GM12865 (cell line): ENCODE results near the gene HOXA9.

ENCODE experiments used
- DNase-seq: peaks from one replicate; pipeline ENCODE4 v3.0.0; 2010; ENCODE audit warnings: low read depth
- H3K4me3 ChIP-seq: 2 replicates; pipeline ENCODE4 v1.5.1; 2011; ENCODE audit warnings: mild to moderate bottlenecking, low read depth, low read length, control low read depth
- TF ChIP-seq, protein P1 (sequence below): IDR thresholded peaks from 2 replicates; pipeline ENCODE4 v1.5.1; 2011; ENCODE audit warnings: low read length, control low read depth, low read depth, inconsistent platforms; ENCODE audit not compliant: insufficient read depth; ENCODE audit errors: missing control alignments

Gene HOXA9

DNA sequence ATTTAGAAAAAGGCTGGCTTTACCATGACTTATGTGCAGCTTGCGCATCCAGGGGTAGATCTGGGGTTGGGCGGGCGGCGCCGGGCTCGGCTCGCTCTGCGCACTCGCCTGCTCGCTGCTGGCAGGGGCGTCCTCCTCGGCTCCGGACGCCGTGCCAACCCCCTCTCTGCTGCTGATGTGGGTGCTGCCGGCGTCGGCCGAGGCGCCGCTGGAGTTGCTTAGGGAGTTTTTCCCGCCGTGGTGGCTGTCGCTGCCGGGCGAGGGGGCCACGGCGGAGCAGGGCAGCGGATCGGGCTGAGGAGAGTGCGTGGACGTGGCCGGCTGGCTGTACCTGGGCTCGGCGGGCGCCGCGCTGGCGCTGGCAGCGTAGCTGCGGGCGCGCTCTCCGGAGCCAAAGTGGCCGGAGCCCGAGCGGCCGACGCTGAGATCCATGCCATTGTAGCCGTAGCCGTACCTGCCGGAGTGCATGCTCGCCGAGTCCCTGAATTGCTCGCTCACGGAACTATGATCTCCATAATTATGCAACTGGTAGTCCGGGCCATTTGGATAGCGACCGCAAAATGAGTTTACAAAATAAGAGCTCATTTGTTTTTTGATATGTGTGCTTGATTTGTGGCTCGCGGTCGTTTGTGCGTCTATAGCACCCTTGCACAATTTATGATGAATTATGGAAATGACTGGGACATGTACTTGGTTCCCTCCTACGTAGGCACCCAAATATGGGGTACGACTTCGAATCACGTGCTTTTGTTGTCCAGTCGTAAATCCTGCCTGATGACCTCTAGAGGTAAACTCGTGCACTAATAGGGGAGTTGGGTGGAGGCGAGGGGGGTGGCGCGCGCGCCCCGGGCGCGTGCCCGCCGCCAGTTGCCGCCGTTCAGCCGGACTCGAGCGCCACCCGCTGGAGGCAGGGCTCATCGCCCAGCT is 22.1 kb downstream of the HOXA9 start, which contains the start of gene HOXA5:
TSS of gene HOXA5 (minus strand) at position 659 of the 927 bp plus-strand sequence. CDS start at position 585, 74 bp downstream.
- TF ChIP-seq, protein P1, sequence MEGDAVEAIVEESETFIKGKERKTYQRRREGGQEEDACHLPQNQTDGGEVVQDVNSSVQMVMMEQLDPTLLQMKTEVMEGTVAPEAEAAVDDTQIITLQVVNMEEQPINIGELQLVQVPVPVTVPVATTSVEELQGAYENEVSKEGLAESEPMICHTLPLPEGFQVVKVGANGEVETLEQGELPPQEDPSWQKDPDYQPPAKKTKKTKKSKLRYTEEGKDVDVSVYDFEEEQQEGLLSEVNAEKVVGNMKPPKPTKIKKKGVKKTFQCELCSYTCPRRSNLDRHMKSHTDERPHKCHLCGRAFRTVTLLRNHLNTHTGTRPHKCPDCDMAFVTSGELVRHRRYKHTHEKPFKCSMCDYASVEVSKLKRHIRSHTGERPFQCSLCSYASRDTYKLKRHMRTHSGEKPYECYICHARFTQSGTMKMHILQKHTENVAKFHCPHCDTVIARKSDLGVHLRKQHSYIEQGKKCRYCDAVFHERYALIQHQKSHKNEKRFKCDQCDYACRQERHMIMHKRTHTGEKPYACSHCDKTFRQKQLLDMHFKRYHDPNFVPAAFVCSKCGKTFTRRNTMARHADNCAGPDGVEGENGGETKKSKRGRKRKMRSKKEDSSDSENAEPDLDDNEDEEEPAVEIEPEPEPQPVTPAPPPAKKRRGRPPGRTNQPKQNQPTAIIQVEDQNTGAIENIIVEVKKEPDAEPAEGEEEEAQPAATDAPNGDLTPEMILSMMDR = no peak
- peak within 1 kb of the TSS; percentile 37 for H3K4me3 ChIP-seq

GRCh38 chr7:27142580-27143022 is 22.7 kb downstream of the HOXA9 start:
- peak overlapping the region; percentile 37; the same call in 1 of the 2 replicates for H3K4me3 ChIP-seq
- TF ChIP-seq, protein P1 = no peak
- DNase-seq = no peak

More for the DNA sequence above, 22.1 kb downstream of the HOXA9 start, which contains the start of gene HOXA5:
- peak; percentile 85 for DNase-seq

DNA sequence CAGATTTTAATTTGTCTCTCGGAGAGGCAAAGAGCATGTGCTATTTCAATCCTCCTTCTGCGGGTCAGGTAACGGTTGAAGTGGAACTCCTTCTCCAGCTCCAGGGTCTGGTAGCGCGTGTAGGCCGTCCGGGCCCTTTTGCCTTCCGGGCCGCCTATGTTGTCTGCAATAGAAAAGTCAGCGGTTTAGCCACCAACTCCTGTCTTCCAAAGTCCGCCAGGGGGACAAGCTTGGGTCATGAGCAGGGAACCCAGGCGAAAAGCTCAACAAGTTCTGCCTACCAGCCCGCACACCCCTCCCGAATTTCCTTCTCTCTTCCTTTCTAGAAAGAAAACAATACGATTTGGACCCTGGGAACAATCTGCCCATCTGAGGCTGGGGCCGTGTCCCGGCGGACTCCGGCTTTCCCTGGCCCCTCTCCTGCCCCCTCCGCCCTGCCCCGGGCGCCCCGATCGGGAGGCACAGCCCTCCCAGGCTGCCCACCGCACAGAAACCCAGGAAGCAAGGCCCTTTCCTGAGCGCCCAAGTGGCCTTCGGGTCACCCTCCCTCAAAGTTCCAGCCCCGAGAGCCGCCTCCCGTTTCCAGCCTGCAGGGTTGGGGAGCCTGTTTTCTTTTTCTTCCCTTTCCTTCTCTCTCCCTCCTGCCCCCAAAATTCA is 23.3 kb downstream of the HOXA9 start:
- no peak for DNase-seq
- H3K4me3 ChIP-seq = no peak overlapping the region

DNA sequence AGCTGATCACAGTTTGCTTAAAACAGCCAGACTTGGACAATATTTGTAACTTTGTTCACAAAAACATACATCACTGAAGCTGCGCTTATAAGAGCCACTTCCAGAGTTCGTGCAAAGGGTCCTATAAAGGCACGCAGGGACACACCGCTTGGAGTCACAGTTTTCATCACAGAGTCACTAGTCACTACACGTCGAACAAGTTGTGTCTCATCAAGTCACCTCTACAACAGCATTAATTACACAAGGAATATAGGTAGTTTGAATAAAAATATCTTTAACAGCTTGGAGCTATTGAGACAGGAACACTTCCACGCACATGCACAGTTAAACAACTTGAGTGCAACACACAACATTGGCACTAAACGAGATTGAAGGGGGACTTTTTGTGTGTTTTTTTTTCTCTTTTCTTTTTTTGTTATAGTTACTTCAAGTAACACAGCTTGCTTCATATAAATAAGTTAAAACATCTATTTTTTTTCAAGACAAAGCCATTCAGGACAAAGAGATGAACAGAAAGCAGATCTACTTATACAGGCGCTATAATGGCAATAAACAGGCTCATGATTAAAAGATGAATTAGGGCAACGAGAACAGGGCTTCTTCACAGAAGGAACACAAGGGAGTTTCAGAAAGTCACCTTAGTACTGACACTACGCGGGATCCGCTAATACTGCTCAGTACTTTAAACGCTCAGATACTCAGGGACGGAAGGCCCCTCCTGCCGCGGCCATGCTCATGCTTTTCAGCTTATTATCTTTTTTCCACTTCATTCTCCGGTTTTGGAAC is 24.0 kb downstream of the HOXA9 start:
- H3K4me3 ChIP-seq = no peak overlapping the region
- no peak for DNase-seq

More for the DNA sequence above, 23.3 kb downstream of the HOXA9 start:
- TF ChIP-seq, protein P1 = no peak

DNA sequence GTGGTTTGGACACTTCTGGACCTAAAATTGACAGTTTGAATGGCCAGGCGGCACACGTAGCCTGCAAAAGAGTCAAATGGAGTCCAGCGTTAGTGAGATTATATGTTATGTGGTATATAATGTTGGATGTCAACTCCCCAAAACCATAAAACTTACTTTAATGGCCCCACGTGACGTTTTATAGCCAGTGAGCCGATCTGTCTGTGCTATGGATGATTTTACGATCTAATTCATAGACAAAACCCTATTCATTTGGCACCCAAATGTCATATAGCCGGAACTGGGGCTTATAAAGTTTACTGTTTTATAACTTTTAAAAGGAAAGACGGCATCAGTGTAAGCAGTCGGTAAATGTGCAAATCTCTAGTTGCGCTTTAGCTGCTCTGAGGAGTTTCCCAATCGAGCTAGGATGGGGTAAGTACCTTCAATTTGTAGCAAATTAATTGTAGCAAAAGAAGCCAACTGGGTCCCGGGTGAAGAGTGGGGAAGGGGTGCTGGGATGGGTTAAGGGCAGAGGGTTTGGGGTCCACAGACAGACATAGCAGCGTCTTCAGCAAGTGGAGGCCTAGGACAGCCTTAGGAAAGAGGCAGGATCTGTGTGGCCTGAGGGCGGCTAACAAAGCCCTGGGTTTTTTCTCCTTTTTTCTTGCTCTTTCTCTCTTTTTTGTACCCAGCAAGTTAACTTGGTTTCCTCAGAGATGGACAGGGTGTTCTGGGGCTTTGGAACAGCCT is 25.0 kb downstream of the HOXA9 start:
- no peak for DNase-seq
- no peak overlapping the region for H3K4me3 ChIP-seq
- TF ChIP-seq, protein P1 = no peak

More for the DNA sequence above, 24.0 kb downstream of the HOXA9 start:
- TF ChIP-seq, protein P1 = no peak
